K562 (cell line): Measurements from ENCODE around the gene LPIN2. TPM values are rescaled to one million over a fixed set of nuclear protein-coding genes. Genes with fewer than 3 reads are reported as not detected.

ENCODE experiments used
- ATAC-seq: fragments of 200-7000 bp; cut with Tn5 transposase; 3 replicates; pipeline ENCODE4 v1.9.1; 2020; ENCODE audit warnings: moderate library complexity
- BruUV-seq: library from RNA; stranded (reverse); fragments of 400-500 nt; replicated peaks from 2 replicates; lab custom pipeline; 2021; lab: Mats Ljungman, UMichigan
- CTCF ChIA-PET: fragments of 300-600 bp; formaldehyde crosslinking; extraction: SDS; loops from one replicate; lab custom pipeline; 2021; ENCODE audit warnings: low intra/inter-chr PET ratio; lab: Yijun Ruan, JAX
- POLR2A ChIA-PET: fragments of 300-600, 350-650 bp; sonication (Branson Sonifier 250); formaldehyde crosslinking; extraction: SDS; loops from one replicate; lab custom pipeline; 2021; ENCODE audit warnings: antibody characterized with exemption, inconsistent platforms; lab: Yijun Ruan, JAX
- DNase-seq, 4 experiments: peaks; one replicate each; pipeline versions ENCODE4 v3.0.0 to v3.0.0-alpha.2; 2011 to 2018; ENCODE audit warnings: low spot score in 3 of 4, mixed read lengths in 3 of 4; ENCODE audit errors: extremely low read depth in 1 of 4
- FAIRE-seq: peaks from 2 replicates; lab custom pipeline; 2011; peaks lifted over from hg19 to GRCh38; lab: Jason Lieb, UNC
- H2AFZ ChIP-seq: 2 replicates; pipeline ENCODE4 v1.6.0; 2011; ENCODE audit warnings: low read depth, low read length, control low read depth, inconsistent platforms
- H3K27ac ChIP-seq: fragments of 200-600 bp; 3 replicates; pipeline ENCODE4 v1.8.0; 2011; ENCODE audit warnings: low read depth, mild to moderate bottlenecking, control low read depth, inconsistent platforms, low read length, moderate library complexity, mixed read lengths; ENCODE audit errors: extremely low read depth
- H3K27me3 ChIP-seq, 2 experiments: fragments of 300-600 bp in 1 of 2; 2 replicates in 1 of 2; 3 replicates in 1 of 2; pipeline versions ENCODE4 v1.6.0 to v1.8.0; 2011; ENCODE audit warnings: inconsistent platforms in 2 of 2, low read length in 2 of 2, mild to moderate bottlenecking in 1 of 2, mixed read lengths in 1 of 2, moderate library complexity in 1 of 2; ENCODE audit not compliant: control insufficient read depth in 2 of 2, insufficient read depth in 2 of 2
- H3K36me3 ChIP-seq: fragments of 300-600 bp; 3 replicates; pipeline ENCODE4 v1.8.0; 2011; ENCODE audit warnings: mild to moderate bottlenecking, low read length, inconsistent platforms; ENCODE audit not compliant: control insufficient read depth, insufficient read depth
- H3K4me1 ChIP-seq, 2 experiments: fragments of 200-600 bp in 1 of 2; replicated peaks in 1 of 2; 2 replicates in 1 of 2; 3 replicates in 1 of 2; pipeline versions ENCODE4 v1.5.1 to v1.8.0; 2011; ENCODE audit warnings: inconsistent platforms in 2 of 2, low read length in 2 of 2, mild to moderate bottlenecking in 1 of 2, mixed read lengths in 1 of 2, moderate library complexity in 1 of 2; ENCODE audit not compliant: control insufficient read depth in 2 of 2, insufficient read depth in 2 of 2
- H3K4me2 ChIP-seq: 2 replicates; pipeline ENCODE4 v1.6.1; 2011; ENCODE audit warnings: low read length, control low read depth, inconsistent platforms, mixed read lengths; ENCODE audit not compliant: insufficient read depth
- H3K4me3 ChIP-seq: fragments of 200-600 bp; sonication (generic), shearing (Covaris generic); 2 replicates; pipeline ENCODE4 v1.5.1; 2016; ENCODE audit warnings: control low read depth, inconsistent platforms
- H3K79me2 ChIP-seq: fragments of 200-600 bp; 3 replicates; pipeline ENCODE4 v1.8.0; 2011; ENCODE audit warnings: low read length, inconsistent platforms; ENCODE audit not compliant: control insufficient read depth, insufficient read depth
- H3K9ac ChIP-seq, 2 experiments: 2 replicates each; pipeline versions ENCODE4 v1.6.0 to v1.6.1; 2011; ENCODE audit warnings: low read depth in 2 of 2, low read length in 2 of 2, control low read depth in 1 of 2, inconsistent platforms in 1 of 2, mild to moderate bottlenecking in 1 of 2, mixed read lengths in 1 of 2; ENCODE audit not compliant: insufficient read depth in 1 of 2
- H3K9me1 ChIP-seq: one replicate; pipeline ENCODE4 v1.6.0; 2011; ENCODE audit warnings: inconsistent platforms, mild to moderate bottlenecking, low read length, moderate library complexity; ENCODE audit not compliant: control insufficient read depth, insufficient read depth
- H3K9me3 ChIP-seq: replicated peaks from 2 replicates; pipeline ENCODE4 v1.5.1; 2011; ENCODE audit warnings: low read depth, low read length, inconsistent platforms; ENCODE audit not compliant: control insufficient read depth, insufficient read depth
- H4K20me1 ChIP-seq: replicated peaks from 2 replicates; pipeline ENCODE4 v1.6.1; 2011; ENCODE audit warnings: low read length, inconsistent platforms, mixed read lengths; ENCODE audit not compliant: control insufficient read depth, insufficient read depth
- ATF1 ChIP-seq, 2 experiments: fragments of 450-650 bp in 1 of 2; IDR thresholded peaks; 2 replicates each; pipeline ENCODE4 v1.6.1; 2016; ENCODE audit warnings: missing compliant biosample characterization in 1 of 2, missing genetic modification characterization in 1 of 2
- C11orf30 ChIP-seq: fragments of 450-650 bp; IDR thresholded peaks from 2 replicates; pipeline ENCODE4 v1.6.1; 2016; ENCODE audit warnings: low read depth, mild to moderate bottlenecking
- DMBX1 ChIP-seq: fragments of 250-450 bp; sonication (Bioruptor Pico); IDR thresholded peaks from 2 replicates; pipeline ENCODE4 v1.8.0; 2022; ENCODE audit warnings: inconsistent platforms, mild to moderate bottlenecking, moderate library complexity, borderline replicate concordance
- ELF1 ChIP-seq: fragments of 200-800 bp; sonication (Bioruptor generic); IDR thresholded peaks from 2 replicates; pipeline ENCODE4 v1.6.1; 2016; ENCODE audit warnings: missing genetic modification characterization, missing compliant biosample characterization
- ESRRA ChIP-seq: fragments of 450-650 bp; IDR thresholded peaks from 2 replicates; pipeline ENCODE4 v1.6.1; 2014; ENCODE audit warnings: low read depth, mild to moderate bottlenecking, moderate library complexity, borderline replicate concordance
- FOSL1 ChIP-seq: fragments of 200-800 bp; sonication (Bioruptor generic); conservative IDR thresholded peaks from 2 replicates; pipeline ENCODE4 v1.6.1; 2016; ENCODE audit warnings: missing genetic modification characterization, missing compliant biosample characterization
- PYGO2 ChIP-seq: fragments of 450-650 bp; IDR thresholded peaks from 2 replicates; pipeline ENCODE4 v1.6.1; 2016; ENCODE audit warnings: mild to moderate bottlenecking, missing genetic modification characterization, moderate library complexity, missing compliant biosample characterization
- RAD51 ChIP-seq: fragments of 450-650 bp; IDR thresholded peaks from 2 replicates; pipeline ENCODE4 v1.7.1; 2016; ENCODE audit warnings: low read depth, mild to moderate bottlenecking, borderline replicate concordance
- SRF ChIP-seq, 2 experiments: fragments of 250-450, 450-650 bp in 1 of 2; sonication (Bioruptor Pico) in 1 of 2; sonication (generic) in 1 of 2; formaldehyde crosslinking; IDR thresholded peaks; 2 replicates each; pipeline versions ENCODE4 v1.5.0 to v1.5.1; 2020 to 2022; ENCODE audit warnings: mild to moderate bottlenecking in 1 of 2, missing genetic modification reagents in 1 of 2
- ZBTB8A ChIP-seq: fragments of 450-650 bp; IDR thresholded peaks from 2 replicates; pipeline ENCODE4 v1.6.1; 2018; ENCODE audit warnings: mild to moderate bottlenecking, moderate library complexity; ENCODE audit not compliant: partially characterized antibody
- ZNF174 ChIP-seq: fragments of 250-450 bp; sonication (Bioruptor Pico); IDR thresholded peaks from 2 replicates; pipeline ENCODE4 v1.4.0; 2020; ENCODE audit warnings: mild to moderate bottlenecking
- ZNF696 ChIP-seq: fragments of 250-450 bp; sonication (Bioruptor Pico); conservative IDR thresholded peaks from 2 replicates; pipeline ENCODE4 v1.4.0; 2020; ENCODE audit warnings: mild to moderate bottlenecking, moderate library complexity
- ZSCAN32 ChIP-seq: fragments of 450-650 bp; formaldehyde crosslinking; IDR thresholded peaks from 2 replicates; pipeline ENCODE4 v1.4.0; 2020; ENCODE audit warnings: mild to moderate bottlenecking, moderate library complexity
- WGBS: fragments of 100-300 bp; shearing (Covaris generic); methylation state at CpG from one replicate; pipeline ENCODE4 v1.1.6; 2016; ENCODE audit warnings: low coverage, mixed read lengths; ENCODE audit not compliant: insufficient coverage; ENCODE audit errors: missing lambda C conversion rate; 5-methylcytosine and 5-hydroxymethylcytosine counted together
- in situ Hi-C: fragments of 300-500 bp; cut with MboI; formaldehyde crosslinking; loops from 4 replicates; pipeline ENCODE4 v1.15.0; 2018; ENCODE audit warnings: inconsistent platforms, mixed read lengths
- intact Hi-C: fragments of 100-400 bp; cut with micrococcal nuclease; formaldehyde crosslinking; loops from 2 replicates; pipeline ENCODE4 v1.14.2; 2022
- polyA plus RNA-seq, 8 experiments: library from polyadenylated mRNA; depleted of rRNA in 4 of 8; stranded (reverse) in 5 of 8; unstranded in 3 of 8; fragments of >200 nt; fragmentation: Nextera tagmentation in 2 of 8; fragmentation: Illumina TruSeq in 1 of 8; extraction: Ambion mirVana in 2 of 8; extraction: Trizol in 1 of 8; gene quantifications; 2 replicates each; pipeline versions ENCODE4 v1.2.1 to v1.2.3, GENCODE V29; 2011 to 2014; ENCODE audit warnings: inconsistent platforms in 1 of 8, missing spikeins in 1 of 8
- total RNA-seq, 7 experiments: library from RNA; depleted of rRNA in 6 of 7; stranded (reverse); fragments of >200 nt in 6 of 7; fragmentation: Illumina TruSeq in 2 of 7; extraction: Trizol in 2 of 7; gene quantifications; 2 replicates each; pipeline versions ENCODE4 v1.2.1 to v1.2.3, GENCODE V29; 2011 to 2021; ENCODE audit warnings: low replicate concordance in 1 of 7
- TF ChIP-seq, protein P1 (sequence below): fragments of 250-450 bp; sonication (Bioruptor Pico); IDR thresholded peaks from 2 replicates; pipeline ENCODE4 v1.4.0; 2020; ENCODE audit warnings: mild to moderate bottlenecking, moderate library complexity
- TF ChIP-seq, protein P2 (sequence below): fragments of 450-650 bp; IDR thresholded peaks from 2 replicates; pipeline ENCODE4 v1.6.1; 2016; ENCODE audit warnings: borderline replicate concordance
- TF ChIP-seq, protein P3 (sequence below): sonication (generic); formaldehyde crosslinking; IDR thresholded peaks from 2 replicates; pipeline ENCODE4 v1.8.0; 2023; ENCODE audit warnings: mild to moderate bottlenecking, missing genetic modification reagents
- TF ChIP-seq, protein P4 (sequence below): fragments of 450-650 bp; IDR thresholded peaks from 2 replicates; pipeline ENCODE4 v1.6.1; 2017; ENCODE audit warnings: mild to moderate bottlenecking, moderate library complexity

LPIN2 gene
- total and polyA plus RNA-seq, 9 of the 15 experiments (the other 6 are each of a cell fraction or from before 2014, with no cell fraction given), result 5.2 to 34.8 (median 24.6) TPM

DNA sequence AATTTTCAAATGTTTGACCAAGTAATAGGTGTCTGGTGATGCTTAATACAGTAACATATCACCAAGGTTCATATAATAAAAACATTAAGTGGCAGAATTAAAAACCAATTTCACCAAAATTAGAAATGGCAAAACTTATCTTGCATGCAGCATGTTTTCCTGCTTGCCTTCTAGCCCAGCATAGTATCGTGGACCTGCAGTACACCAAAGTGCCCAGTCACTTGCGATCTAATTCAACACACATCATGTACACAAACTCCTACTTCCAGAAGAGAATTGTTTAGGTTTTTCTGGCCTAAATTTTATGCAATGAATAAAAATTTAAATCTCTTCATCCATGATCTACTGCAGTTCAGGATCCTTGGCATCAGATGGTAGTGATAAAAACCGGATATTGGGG, 28.9 kb downstream of the LPIN2 start:
- Histone ChIP-seq H3K9me3 (no peaks in the 10 kb centered on the region), H3K36me3 (no peaks in the 10 kb centered on the region), H3K4me3 (no peak overlapping the region), H2AFZ (no peak overlapping the region), H3K4me1 (peaks cover 3 to 33% of the 10 kb centered on the region in 2 experiments; a peak in 4 of 5 replicates), H3K9ac (no peak overlapping the region), H3K79me2 (peaks cover 97% of the 10 kb centered on the region), H3K9me1 (peaks cover under 1% of the 10 kb centered on the region), H3K27ac (no peak overlapping the region), H3K27me3 (no peaks in the 10 kb centered on the region), H3K4me2 (no peak overlapping the region), H4K20me1 (peaks cover 6% of the 10 kb centered on the region; the same call in 1 of the 2 replicates)
- 71% methylated on average over 3 of the region's 3 CpGs for WGBS
- DNase-seq (no peak), FAIRE-seq (no peak), ATAC-seq (no peak)
- no TSS peak for BruUV-seq
- ChIA-PET POLR2A (interaction anchor here (0.6 kb wide), 1 partner anchor 212 kb away, joined by 3 read pairs; no protein-coding TSS in a partner anchor), CTCF (interaction anchor here (0.6 kb wide), 1 partner anchor 294 kb away, joined by 3 read pairs; no protein-coding TSS in a partner anchor)
- intact Hi-C loops, result loop anchor here (5.0 kb wide), 1 partner anchor 37 kb away; no protein-coding TSS in a partner anchor
- in situ Hi-C loops, result no loop called here
- TF ChIP-seq ZNF174 (CRISPR knock-in tag) (no peak), ESRRA (no peak), C11orf30 (no peak), RAD51 (no peak), PYGO2 (no peak), ELF1 (tag) (no peak), ZNF696 (CRISPR knock-in tag) (no peak), ZBTB8A (no peak), SRF (CRISPR knock-in tag; IDR thresholded peaks at IDR 0.05) (no peak), ZSCAN32 (no peak), ATF1 (CRISPR knock-in tag; IDR thresholded peaks at IDR 0.05) (no peak), ATF1 (tag; IDR thresholded peaks at IDR 0.05) (no peak), FOSL1 (tag) (no peak), DMBX1 (CRISPR knock-in tag) (no peak)
- TF ChIP-seq, protein P1, sequence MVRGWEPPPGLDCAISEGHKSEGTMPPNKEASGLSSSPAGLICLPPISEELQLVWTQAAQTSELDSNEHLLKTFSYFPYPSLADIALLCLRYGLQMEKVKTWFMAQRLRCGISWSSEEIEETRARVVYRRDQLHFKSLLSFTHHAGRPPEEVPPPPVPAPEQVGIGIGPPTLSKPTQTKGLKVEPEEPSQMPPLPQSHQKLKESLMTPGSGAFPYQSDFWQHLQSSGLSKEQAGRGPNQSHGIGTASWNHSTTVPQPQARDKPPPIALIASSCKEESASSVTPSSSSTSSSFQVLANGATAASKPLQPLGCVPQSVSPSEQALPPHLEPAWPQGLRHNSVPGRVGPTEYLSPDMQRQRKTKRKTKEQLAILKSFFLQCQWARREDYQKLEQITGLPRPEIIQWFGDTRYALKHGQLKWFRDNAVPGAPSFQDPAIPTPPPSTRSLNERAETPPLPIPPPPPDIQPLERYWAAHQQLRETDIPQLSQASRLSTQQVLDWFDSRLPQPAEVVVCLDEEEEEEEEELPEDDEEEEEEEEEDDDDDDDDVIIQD (CRISPR knock-in tag), result no peak
- TF ChIP-seq, protein P2, sequence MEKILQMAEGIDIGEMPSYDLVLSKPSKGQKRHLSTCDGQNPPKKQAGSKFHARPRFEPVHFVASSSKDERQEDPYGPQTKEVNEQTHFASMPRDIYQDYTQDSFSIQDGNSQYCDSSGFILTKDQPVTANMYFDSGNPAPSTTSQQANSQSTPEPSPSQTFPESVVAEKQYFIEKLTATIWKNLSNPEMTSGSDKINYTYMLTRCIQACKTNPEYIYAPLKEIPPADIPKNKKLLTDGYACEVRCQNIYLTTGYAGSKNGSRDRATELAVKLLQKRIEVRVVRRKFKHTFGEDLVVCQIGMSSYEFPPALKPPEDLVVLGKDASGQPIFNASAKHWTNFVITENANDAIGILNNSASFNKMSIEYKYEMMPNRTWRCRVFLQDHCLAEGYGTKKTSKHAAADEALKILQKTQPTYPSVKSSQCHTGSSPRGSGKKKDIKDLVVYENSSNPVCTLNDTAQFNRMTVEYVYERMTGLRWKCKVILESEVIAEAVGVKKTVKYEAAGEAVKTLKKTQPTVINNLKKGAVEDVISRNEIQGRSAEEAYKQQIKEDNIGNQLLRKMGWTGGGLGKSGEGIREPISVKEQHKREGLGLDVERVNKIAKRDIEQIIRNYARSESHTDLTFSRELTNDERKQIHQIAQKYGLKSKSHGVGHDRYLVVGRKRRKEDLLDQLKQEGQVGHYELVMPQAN, result no peak
- TF ChIP-seq, protein P3, sequence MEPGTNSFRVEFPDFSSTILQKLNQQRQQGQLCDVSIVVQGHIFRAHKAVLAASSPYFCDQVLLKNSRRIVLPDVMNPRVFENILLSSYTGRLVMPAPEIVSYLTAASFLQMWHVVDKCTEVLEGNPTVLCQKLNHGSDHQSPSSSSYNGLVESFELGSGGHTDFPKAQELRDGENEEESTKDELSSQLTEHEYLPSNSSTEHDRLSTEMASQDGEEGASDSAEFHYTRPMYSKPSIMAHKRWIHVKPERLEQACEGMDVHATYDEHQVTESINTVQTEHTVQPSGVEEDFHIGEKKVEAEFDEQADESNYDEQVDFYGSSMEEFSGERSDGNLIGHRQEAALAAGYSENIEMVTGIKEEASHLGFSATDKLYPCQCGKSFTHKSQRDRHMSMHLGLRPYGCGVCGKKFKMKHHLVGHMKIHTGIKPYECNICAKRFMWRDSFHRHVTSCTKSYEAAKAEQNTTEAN (CRISPR knock-in tag), result no peak
- TF ChIP-seq, protein P4, sequence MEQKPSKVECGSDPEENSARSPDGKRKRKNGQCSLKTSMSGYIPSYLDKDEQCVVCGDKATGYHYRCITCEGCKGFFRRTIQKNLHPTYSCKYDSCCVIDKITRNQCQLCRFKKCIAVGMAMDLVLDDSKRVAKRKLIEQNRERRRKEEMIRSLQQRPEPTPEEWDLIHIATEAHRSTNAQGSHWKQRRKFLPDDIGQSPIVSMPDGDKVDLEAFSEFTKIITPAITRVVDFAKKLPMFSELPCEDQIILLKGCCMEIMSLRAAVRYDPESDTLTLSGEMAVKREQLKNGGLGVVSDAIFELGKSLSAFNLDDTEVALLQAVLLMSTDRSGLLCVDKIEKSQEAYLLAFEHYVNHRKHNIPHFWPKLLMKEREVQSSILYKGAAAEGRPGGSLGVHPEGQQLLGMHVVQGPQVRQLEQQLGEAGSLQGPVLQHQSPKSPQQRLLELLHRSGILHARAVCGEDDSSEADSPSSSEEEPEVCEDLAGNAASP, result no peak
